Jurkat, Clone E6-1 (cell line): ENCODE measurements around the gene NLRP7.
"Not testable (repeated sequence)": the region's sequence is repeated elsewhere in the genome, so short reads cannot be mapped to it uniquely, and the experiment has no call there.

Experiments used
- DNase-seq: peaks from one replicate; pipeline ENCODE4 v3.0.0-alpha.2; 2011; ENCODE audit warnings: low read depth, low spot score
- H3K4me3 ChIP-seq: 2 replicates; pipeline ENCODE4 v1.5.1; 2011; ENCODE audit warnings: mild to moderate bottlenecking, low read length, control low read depth, moderate library complexity

Gene NLRP7

DNA sequence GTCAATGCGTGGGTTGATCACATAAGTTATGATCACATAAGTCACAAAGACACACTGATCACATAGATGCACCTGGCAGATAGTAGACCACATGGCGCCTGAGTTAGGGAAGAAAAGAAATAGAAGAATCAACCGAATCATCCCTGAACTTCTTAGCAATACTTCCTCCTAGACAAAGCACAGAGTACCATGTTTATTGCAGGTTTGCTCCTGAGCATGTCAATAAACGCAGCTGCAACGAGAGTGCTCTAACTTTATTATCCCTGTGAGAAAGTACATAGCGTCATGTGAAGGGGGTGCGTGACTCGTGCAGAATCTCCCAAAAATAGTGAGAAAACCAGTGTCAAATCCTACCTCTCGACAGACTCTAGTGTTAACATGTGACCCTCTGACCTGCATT, 24.1 kb downstream of the NLRP7 start:
- DNase-seq = no peak
- H3K4me3 ChIP-seq = no peak overlapping the region

DNA sequence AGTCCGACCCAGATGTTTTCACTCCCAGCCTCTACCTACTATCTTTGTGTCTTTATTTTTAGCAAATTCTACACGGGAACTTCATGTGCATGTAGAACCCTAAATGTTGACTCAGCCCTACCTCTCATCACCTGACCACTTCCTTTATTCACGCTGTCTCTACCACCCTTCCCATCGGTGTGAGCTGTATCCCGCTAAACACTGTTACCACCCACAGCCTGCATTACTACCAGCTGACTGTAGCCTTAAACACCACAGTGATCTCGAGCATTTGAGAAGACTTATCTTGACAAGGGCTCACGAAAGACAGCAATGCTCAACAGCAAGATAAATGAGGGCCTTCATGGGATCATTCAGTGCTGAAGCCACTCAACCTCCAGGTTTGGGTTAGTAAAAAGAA, 26.2 kb downstream of the NLRP7 start:
- peak; percentile 9 for DNase-seq
- H3K4me3 ChIP-seq = no peak overlapping the region

DNA sequence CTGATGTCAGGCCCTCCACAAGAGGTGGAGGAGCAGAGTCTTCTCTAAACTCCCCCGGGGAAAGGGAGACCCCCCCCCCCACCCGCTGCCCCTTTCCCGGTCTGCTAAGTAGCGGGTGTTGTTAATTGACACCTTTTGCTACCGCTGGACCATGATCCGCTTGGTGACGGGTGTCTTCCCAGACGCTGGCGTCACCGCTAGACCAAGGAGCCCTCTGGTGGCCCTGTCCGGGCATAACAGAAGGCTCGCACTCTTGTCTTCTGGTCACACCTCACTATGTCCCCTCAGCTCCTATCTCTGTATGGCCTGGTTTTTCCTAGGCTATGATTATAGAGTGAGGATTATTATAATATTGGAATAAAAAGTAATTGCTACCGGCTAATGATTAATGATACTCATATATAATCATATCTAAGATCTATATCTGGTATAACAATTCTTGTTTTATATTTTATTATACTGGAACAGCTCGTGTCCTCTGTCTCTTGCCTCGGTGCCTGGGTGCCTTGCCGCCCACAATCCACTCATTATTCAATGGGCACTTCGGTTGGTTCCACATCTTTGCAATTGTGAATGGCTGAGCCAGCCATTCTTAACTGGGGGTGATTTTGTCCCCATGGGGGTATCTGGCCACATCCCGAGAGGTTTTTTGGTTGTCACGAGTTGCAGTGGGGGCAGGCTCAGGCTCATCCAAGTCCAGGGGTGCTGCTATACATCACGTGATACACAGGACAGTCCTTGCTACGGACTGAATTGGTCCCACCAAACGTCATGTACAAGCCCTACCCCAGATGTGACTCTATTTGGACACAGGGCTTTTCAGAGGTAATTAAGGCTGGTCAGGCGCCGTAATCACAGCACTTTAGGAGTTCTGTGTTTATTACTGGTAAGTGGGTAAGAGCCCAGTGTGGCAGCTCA, 27.4 kb downstream of the NLRP7 start:
- not testable (repeated sequence) for DNase-seq, H3K4me3 ChIP-seq

DNA sequence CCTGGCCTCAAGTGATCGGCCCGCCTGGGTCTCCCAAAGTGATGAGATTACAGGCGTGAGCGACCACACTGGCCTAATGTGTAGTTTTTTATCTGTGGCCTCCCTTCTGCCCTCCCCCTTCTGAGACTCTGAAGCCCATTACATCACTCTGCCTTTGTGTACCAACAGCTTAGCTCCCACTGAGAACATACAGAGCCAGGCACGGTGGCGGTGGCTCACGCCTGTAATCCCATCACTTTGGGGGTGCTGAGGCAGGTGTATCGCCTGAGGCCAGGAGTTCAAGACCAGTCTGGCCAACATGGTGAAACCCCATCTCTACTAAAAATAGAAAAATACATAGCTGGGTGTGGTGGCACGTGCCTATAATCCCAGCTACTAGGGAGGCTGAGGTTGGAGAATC, 28.8 kb downstream of the NLRP7 start:
- H3K4me3 ChIP-seq = no peak overlapping the region
- no peak for DNase-seq

DNA sequence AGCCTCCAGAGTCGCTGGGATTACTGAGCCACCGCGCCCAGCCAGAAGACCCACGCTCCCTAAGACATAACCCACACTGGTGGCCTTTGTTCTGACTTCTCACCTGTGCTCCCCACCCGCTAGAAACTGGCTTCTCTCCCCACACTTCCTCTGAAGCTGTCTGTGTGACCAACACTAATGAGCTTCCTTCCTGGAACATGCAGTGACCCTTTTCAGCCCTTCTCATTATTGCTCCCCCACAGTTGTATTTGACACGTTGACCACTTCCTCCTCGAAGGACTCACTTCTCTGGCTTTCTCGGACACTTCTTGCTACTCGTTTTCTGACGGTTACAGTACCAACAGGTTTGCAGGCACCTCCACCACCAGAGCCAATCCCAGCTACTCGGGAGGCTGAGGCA, 30.5 kb downstream of the NLRP7 start:
- no peak overlapping the region for H3K4me3 ChIP-seq
- DNase-seq = no peak

DNA sequence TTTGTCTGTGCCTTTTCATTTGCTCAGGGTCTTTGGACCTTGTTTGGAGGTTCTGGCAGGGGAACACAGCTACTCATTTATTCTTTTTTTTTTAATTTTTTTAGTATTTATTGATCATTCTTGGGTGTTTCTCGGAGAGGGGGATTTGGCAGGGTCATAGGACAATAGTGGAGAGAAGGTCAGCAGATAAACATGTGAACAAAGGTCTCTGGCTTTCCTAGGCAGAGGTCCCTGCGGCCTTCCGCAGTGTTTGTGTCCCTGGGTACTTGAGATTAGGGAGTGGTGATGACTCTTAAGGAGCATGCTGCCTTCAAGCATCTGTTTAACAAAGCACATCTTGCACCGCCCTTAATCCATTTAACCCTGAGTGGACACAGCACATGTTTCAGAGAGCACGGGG, 39.4 kb downstream of the NLRP7 start:
- DNase-seq, H3K4me3 ChIP-seq: not testable (repeated sequence)

DNA sequence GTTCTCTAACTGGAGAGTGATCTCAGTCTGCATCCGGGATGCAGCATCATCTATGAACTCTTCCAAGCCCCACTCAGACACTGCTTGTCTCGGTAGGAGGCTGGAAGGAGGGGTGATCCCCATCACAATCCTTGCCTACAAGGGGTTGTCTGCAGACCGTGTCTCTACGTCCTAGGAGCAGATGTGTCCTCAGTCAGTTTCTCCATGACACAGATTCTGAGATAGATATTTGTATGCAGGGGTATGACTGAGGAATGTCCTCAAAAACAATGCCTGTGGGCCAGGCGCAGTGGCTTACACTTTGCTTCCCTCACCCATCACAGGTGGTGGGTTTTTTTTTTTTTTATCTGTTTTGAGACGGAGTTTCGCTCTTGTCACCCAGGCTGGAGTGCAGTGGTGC, 40.5 kb downstream of the NLRP7 start:
- DNase-seq = no peak
- no peak overlapping the region for H3K4me3 ChIP-seq

DNA sequence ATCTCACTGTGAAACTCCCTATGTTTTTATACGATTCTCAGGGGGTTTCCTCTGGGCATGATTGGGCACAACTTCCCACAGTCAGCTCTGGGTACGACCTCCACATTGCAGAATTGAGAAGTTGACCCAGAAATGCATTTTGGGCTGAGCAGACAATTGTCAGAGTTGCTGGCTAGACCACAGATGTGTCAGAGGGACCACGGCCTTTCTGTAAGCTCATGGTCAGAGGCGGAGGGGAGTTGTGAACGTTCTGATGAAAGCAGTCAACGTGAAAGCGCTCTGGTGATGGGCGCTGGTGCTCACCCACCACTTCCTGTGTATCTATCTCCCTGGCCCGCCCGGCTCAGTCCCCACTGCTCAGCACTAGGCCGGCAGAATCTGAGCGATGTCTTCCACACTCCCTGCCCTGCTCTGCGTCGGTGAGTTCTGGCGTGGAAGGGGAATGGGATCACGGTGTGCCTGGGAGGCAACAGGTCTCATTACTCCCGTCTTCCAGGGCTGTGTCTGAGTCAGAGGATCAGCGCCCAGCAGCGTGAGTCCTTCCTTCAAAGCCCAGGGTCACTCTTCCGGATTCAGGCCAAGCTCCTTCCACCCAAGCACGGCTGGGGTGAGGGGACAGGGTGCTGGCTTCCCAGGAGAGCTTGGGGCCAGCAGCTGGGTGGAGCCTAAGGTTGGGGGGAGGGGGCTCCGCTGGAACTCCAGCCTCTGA, 41.4 kb downstream of the NLRP7 start, which contains the start of gene NCR1:
NCR1 (plus strand) TSS at position 346 of the 709 bp plus-strand sequence; CDS start at position 386, 40 bp downstream.
- H3K4me3 ChIP-seq = no peak within 1 kb of the TSS

DNA sequence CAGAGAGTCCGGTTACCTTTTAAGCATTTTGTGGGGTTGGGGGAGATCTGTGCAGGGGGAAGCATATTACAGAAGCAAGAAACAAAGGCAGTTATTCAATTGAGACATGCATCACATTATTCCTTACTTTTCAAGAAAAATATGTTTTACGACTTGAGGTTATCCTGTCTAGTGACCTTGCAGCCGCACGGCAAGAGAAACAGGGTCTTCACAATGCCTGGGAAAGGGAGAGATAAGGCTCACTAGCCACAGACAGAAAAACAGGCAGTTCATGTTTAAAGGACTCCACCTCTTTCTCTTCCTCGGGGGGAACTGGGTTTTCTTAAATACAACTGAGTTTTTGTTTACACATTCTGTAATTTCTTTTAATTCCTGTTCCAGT, 41.9 kb downstream of the NLRP7 start:
- H3K4me3 ChIP-seq = no peak overlapping the region
- no peak for DNase-seq

More for the DNA sequence above, 41.4 kb downstream of the NLRP7 start, which contains the start of gene NCR1:
- DNase-seq = no peak

DNA sequence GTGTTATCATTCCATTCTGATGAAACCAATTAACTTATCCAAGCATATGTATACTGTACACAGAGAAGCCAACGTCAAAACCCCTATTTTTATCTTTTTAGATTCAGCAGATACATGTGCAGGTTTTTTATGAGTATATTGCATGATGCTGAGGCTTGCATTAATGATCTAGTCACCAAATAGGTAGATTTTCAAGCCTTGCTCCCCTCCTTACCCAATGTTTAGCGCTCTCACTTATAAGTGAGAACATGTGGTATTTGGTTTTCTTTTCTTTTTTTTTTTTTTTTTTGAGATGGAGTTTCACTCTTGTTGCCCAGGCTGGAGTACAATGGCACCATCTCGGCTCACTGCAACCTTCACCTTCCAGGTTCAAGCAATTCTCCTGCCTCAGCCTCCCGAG, 43.1 kb downstream of the NLRP7 start:
- not testable (repeated sequence) for DNase-seq, H3K4me3 ChIP-seq

DNA sequence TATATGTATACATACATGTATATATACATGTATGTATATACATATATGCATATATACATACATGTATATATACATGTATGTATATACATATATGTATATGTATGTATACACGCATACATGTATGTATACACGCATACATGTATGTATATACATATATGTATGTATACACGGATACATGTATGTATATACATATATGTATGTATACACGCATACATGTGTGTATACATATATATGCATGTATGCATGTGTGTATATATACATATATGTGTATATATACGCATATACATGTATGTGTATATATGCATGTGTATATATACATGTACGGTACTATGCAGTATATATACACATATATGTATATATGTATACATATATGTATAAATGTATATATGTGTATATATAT, 44.0 kb downstream of the NLRP7 start:
- no peak overlapping the region for H3K4me3 ChIP-seq
- DNase-seq = no peak

DNA sequence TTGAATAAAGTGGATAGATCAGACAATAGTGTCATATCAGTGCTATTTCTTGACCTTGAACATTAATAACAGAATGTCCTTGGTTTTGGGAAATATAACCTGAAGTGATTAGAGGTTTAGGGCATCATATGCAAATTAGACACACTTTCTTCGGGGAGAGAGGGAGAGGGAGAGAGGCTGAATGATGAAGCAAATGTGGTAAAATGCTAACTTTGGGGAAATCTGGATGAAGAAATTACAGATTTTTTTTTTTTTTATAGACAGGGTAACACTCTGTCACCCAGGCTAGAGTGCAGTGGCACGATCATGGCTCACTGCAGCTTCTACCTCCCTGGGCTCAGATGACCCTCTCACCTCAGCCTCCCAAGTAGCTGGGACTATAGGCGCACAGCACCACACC, 45.3 kb downstream of the NLRP7 start:
- no peak for DNase-seq
- no peak overlapping the region for H3K4me3 ChIP-seq

DNA sequence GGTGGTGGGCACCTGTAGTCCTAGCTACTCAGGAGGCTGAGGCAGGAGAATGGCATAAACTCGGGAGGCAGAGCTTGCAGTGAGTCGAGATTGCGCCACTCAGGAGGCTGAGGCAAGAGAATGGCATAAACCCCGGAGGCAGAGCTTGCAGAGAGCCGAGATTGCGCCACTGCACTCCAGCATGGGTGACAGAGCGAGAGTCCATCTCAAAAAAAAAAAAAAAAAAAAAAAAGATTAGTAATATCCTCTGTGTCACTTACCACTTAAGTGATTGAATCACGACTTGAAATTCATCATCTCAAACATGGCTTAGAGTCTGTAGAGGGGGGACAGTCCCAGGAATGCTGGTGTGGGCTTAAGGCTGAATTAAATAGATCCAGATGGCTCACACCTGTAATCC, 46.2 kb downstream of the NLRP7 start:
- H3K4me3 ChIP-seq, DNase-seq: not testable (repeated sequence)

DNA sequence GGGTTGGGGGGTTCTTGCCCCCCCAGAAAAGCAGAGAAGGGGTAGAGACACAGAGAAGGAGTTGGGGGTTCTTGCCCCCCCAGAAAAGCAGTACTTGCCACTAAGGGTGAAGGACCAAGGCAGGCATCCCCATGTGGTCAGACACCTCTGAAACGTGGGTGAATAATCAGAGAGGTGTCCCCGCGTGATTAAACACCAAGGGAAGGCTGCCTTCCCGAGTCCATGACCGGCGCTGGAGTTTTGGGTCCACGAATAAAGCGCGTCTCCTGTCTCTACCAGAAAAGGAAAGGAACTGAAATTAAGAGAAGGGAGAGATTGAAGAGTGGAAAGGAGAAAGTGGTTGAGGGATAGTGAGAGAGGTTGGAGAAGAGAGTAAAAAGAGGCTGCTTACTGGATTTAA, 47.7 kb downstream of the NLRP7 start:
- not testable (repeated sequence) for H3K4me3 ChIP-seq, DNase-seq

DNA sequence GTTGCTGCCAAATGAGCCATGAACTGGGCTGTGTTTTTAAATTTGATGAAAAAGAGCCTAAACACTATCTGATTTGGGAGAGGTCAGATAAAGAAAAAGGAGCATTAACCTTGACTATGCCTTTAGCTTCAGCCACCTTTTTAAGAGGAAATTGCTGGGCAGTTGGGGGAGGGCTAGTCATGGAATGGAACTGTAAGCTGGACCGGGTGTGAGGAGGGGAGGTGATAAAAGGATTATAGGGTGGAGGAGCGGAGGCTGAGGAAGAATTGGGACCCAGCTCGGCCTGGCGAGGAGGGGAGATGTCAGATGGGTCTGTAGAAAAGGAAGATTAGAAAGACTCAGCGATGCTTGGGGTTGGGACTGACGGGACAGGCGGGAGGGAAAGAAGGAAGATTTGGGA, 48.6 kb downstream of the NLRP7 start:
- H3K4me3 ChIP-seq, DNase-seq: not testable (repeated sequence)

DNA sequence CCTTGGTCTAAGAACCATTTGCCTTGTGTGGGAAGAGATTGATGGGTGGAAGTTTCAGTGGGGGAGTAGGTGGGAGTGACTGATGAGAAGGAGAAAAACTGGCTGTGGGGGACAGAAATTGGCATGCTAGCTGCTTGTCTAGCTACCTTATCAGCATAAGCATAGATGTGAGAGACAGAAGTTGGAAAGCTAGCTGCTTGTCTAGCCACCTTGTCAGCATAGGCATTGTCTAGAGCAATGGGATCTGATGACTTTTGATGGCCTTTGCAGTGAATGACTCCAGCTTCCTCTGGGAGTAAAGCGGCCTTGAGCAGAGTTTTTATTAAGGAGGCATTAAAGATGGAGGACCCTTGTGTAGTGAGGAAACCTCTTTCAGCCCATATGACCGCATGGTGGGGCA, 51.3 kb downstream of the NLRP7 start:
- no peak for DNase-seq
- no peak overlapping the region for H3K4me3 ChIP-seq

DNA sequence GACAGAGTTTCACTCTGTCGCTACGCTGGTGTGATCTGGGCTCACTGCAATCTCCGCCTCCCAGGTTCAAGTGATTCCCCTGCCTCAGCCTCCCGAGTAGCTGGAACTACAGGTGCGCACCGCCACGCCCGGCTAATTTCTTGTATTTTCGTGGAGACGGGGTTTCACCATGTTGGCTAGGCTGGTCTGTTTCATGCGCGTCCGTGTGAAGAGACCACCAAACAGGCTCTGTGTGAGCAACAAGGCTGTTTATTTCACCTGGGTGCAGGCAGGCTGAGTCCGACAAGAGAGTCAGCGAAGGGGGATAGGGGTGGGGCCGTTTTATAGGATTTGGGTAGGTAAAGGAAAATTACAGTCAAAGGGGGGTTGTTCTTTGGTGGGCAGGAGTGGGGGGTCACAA, 53.2 kb downstream of the NLRP7 start:
- H3K4me3 ChIP-seq = not testable (repeated sequence)

DNA sequence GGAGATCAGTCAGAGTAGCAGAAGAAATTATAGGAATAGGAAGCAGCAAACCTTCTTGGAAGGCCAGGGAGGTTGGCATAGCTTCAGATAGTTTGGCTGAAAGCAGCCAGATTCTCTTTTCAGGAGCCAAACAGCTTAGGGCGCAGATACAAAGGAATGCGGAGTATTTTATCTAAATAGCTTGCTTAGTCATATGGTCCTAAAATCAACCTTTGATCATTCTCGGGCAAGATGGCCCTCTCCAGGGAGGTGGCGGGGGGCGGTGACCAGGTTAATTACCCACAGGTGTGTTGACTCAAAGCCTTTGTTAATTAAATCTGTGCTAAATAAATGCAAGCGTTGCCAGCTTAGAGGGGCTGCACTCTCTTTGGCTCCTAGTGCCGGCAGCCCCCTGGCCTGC, 53.9 kb downstream of the NLRP7 start:
- no peak overlapping the region for H3K4me3 ChIP-seq
- no peak for DNase-seq

More for the DNA sequence above, 53.2 kb downstream of the NLRP7 start:
- DNase-seq = not testable (repeated sequence)

DNA sequence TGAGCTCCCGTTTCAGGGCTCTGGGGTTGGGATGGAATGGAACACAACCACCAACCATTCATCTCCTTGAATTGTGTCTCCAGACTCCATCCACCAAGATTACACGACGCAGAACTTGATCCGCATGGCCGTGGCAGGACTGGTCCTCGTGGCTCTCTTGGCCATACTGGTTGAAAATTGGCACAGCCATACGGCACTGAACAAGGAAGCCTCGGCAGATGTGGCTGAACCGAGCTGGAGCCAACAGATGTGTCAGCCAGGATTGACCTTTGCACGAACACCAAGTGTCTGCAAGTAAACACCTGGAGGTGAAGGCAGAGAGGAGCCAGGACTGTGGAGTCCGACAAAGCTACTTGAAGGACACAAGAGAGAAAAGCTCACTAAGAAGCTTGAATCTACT, 57.8 kb downstream of the NLRP7 start:
- DNase-seq = no peak
- no peak overlapping the region for H3K4me3 ChIP-seq

DNA sequence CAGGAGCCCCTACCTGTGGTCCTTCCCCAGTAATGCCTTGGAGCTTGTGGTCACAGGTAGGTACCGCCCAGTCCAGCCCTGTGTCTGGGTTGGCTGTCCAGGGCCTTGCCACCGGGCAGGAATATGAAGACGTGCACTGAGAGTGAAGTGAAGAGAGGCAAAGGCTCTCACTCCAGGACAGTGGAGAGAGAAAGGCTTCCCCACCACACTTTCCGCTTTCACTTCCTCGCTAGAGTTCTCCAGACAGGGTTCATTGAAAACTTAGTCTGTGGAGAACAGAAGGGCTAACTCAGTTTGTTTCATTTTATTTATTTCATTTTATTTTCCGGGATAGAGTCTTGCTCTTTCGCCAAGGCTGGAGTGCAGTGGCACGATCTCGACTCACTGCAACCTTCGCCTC, 59.1 kb downstream of the NLRP7 start:
- H3K4me3 ChIP-seq = no peak overlapping the region
- DNase-seq = no peak
